Ovary (tissue), 9 donors: ENCODE results near the gene MFF. TPM values are rescaled to one million over a fixed set of nuclear protein-coding genes. Genes with fewer than 3 reads are reported as not detected.
"Not testable (repeated sequence)": the region's sequence is repeated elsewhere in the genome, so short reads cannot be mapped to it uniquely, and the experiment has no call there.

Experiments used
- DNase-seq, 5 donors: peaks; one replicate each; pipeline ENCODE4 v3.0.0-alpha.2; 2019 to 2020
- H3K27ac ChIP-seq, 2 donors: fragments of 200-600 bp; one replicate each; pipeline versions ENCODE4 v1.5.1 to v1.8.0; 2019 to 2022
- H3K27me3 ChIP-seq: fragments of 200-600 bp; one replicate; pipeline ENCODE4 v1.8.0; 2022
- H3K36me3 ChIP-seq: fragments of 200-600 bp; sonication (generic); one replicate; pipeline ENCODE4 v1.5.1; 2019
- H3K4me1 ChIP-seq: one replicate; pipeline ENCODE4 v1.8.1; 2013; ENCODE audit warnings: mild to moderate bottlenecking, moderate library complexity; ENCODE audit not compliant: insufficient read depth
- H3K4me3 ChIP-seq: fragments of 200-600 bp; sonication (generic); one replicate; pipeline ENCODE4 v1.5.1; 2017
- H3K9me3 ChIP-seq, 2 donors: fragments of 200-600 bp in 1 of 2; sonication (generic) in 1 of 2; one replicate each; pipeline versions ENCODE4 v1.5.1 to v1.8.1; 2013 to 2019; ENCODE audit warnings: mild to moderate bottlenecking in 1 of 2, moderate library complexity in 1 of 2
- EP300 ChIP-seq: sonication (generic); formaldehyde crosslinking; IDR thresholded peaks from one replicate; pipeline ENCODE4 v1.6.1; 2017; ENCODE audit warnings: antibody characterized with exemption
- POLR2A ChIP-seq: fragments of 450-650 bp; IDR thresholded peaks from one replicate; pipeline ENCODE4 v1.6.1; 2017; ENCODE audit warnings: antibody characterized with exemption, mild to moderate bottlenecking, moderate library complexity
- WGBS, 3 donors: extraction: QIAGEN DNeasy Blood & Tissue Kit in 1 of 3; methylation state at CpG; one replicate each; pipeline versions ENCODE4 v1.1.5 to v1.1.7; 2013 to 2017; 5-methylcytosine and 5-hydroxymethylcytosine counted together
- intact Hi-C, 4 donors: fragments of 100-400 bp; cut with DNase I; formaldehyde crosslinking; loops; one replicate each; pipeline versions ENCODE4 v1.11.0 to v1.15.1; 2022 to 2023
- polyA plus RNA-seq, 2 donors: library from polyadenylated mRNA; stranded (reverse); fragments of 200-250 nt in 1 of 2; fragments of 350-450 nt in 1 of 2; fragmentation: Illumina TruSeq in 1 of 2; extraction: RNeasy Lipid Tissue Mini Kit (QIAGEN cat#74804) in 1 of 2; gene quantifications; one replicate each; pipeline ENCODE4 v1.2.3, GENCODE V29; 2013 to 2014
- total RNA-seq, 7 donors: library from RNA; depleted of rRNA in 2 of 7; stranded (reverse); fragments of >200 nt in 2 of 7; fragmentation: NEBNext Ultra II Directional in 3 of 7; extraction: Animal tissue kit (Norgen Biotek cat#: 25700) in 3 of 7; gene quantifications; one replicate each; pipeline versions ENCODE4 v1.1.0 to v1.2.4, GENCODE V29; 2016 to 2023
- TF ChIP-seq, protein P1 (sequence below), 3 donors: fragments of 450-650 bp in 2 of 3; fragments of 200-600 bp in 1 of 3; IDR thresholded peaks; one replicate each; pipeline versions ENCODE4 v1.5.1 to v1.8.0; 2016 to 2022; ENCODE audit warnings: antibody characterized with exemption in 3 of 3, mild to moderate bottlenecking in 1 of 3
- donor health status: DM: no; HTN: no; CAD: no; lungs with moderate emphysema.
- donor health status: DM: no; HTN: no; CAD: no.
- donor health status: Bipolar disorder and iron deficiency.
- donor health status: DM: yes; HTN: yes; CAD: no.
- donor health status: DM: no; HTN: no; CAD: no.
- donor health status: DM: yes; HTN: yes; CAD: no.

The MFF gene
- total and polyA plus RNA-seq, 9 donors, result 57.1 to 101 (median 71.0) TPM

DNA sequence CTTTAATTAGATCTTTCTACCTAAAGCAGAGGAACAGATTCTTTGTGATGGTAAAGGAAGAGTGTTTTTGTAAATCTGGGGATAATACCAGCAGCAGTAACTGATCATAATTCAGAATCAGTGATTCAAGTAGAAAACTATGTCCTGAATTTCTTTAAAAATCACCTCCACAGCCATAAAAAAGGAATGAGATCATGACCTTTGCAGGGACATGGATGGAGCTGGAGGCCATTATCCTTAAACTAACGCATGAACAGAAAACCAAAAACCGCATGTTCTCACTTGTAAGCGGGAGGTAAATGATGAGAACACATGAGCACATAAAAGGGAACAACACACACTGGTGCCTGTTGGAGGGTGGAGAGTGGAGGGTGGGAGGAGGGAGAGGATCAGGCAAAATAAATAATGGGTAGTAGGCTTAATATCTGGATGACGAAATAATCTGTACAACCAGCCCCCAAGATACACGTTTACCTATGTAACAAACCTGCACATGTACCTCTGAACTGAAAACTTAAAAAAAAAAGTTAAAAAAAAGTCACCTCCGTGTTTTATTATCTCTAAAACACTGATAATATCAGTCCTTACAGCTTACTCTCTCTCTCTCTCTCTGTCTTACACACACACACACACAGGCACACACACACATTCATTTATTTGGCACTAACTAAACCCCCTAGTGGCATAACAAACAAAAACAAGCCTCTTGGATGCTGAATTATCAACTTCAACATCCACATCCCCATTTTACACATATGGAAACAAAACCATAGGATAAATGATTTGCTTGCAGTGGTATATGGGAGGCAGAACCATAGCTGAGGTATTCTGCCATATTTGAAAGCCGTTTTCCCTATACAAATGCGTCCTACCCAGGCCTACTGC lies 52.7 kb downstream of the MFF start:
- H3K27me3 ChIP-seq, result no peaks in the 10 kb centered on the region
- H3K4me3 ChIP-seq, result no peak overlapping the region
- no peak overlapping the region for H3K27ac ChIP-seq
- intact Hi-C loops, result no loop called here
- no peak for DNase-seq
- H3K36me3 ChIP-seq, result no peaks in the 10 kb centered on the region
- H3K9me3 ChIP-seq, result no peaks in the 10 kb centered on the region
- TF ChIP-seq, protein P1, sequence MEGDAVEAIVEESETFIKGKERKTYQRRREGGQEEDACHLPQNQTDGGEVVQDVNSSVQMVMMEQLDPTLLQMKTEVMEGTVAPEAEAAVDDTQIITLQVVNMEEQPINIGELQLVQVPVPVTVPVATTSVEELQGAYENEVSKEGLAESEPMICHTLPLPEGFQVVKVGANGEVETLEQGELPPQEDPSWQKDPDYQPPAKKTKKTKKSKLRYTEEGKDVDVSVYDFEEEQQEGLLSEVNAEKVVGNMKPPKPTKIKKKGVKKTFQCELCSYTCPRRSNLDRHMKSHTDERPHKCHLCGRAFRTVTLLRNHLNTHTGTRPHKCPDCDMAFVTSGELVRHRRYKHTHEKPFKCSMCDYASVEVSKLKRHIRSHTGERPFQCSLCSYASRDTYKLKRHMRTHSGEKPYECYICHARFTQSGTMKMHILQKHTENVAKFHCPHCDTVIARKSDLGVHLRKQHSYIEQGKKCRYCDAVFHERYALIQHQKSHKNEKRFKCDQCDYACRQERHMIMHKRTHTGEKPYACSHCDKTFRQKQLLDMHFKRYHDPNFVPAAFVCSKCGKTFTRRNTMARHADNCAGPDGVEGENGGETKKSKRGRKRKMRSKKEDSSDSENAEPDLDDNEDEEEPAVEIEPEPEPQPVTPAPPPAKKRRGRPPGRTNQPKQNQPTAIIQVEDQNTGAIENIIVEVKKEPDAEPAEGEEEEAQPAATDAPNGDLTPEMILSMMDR (IDR thresholded peaks at IDR 0.05), result no peak
- TF ChIP-seq EP300, result no peak
- TF ChIP-seq POLR2A, result no peak
- 73 to 79% (median 76%) methylated on average over 8 of the region's 8 CpGs for WGBS, 3 donors
- H3K4me1 ChIP-seq, result no peaks in the 10 kb centered on the region

- Histone ChIP-seq H3K27ac (no peak overlapping the region), H3K27me3 (no peaks in the 10 kb centered on the region), H3K4me1 (no peaks in the 10 kb centered on the region), H3K36me3 (no peaks in the 10 kb centered on the region), H3K9me3 (no peaks in the 10 kb centered on the region), H3K4me3 (no peak overlapping the region)
- TF ChIP-seq EP300, result no peak
- TF ChIP-seq POLR2A, result no peak
- TF ChIP-seq, protein P1 (IDR thresholded peaks at IDR 0.05), result no peak
- DNase-seq, result no peak
- WGBS, 3 donors, result 80 to 86% (median 85%) methylated on average over 4 of the region's 4 CpGs
- intact Hi-C loops, result no loop called here
Measured at GRCh38 chr2:227378371-227378782, 53.3 kb downstream of the MFF start.

GRCh38 chr2:227379095-227379494 lies 54.0 kb downstream of the MFF start, which contains the start of gene TM4SF20:
TM4SF20 (minus strand) TSS chr2:227379306; CDS start chr2:227379268, 38 bp downstream.
- Histone ChIP-seq H3K9me3 (no peaks in the 10 kb centered on the region), H3K4me1 (no peaks in the 10 kb centered on the region), H3K27me3 (no peaks in the 10 kb centered on the region), H3K27ac (no peak within 1 kb of the TSS), H3K4me3 (no peak within 1 kb of the TSS), H3K36me3 (no peaks in the 10 kb centered on the region)
- intact Hi-C loops, result no loop called here
- 83 to 89% (median 88%) methylated on average over 4 of the region's 4 CpGs for WGBS, 3 donors
- DNase-seq, result no peak
- no peak for TF ChIP-seq EP300
- TF ChIP-seq, protein P1 (IDR thresholded peaks at IDR 0.05), result no peak
- TF ChIP-seq POLR2A, result no peak

DNA sequence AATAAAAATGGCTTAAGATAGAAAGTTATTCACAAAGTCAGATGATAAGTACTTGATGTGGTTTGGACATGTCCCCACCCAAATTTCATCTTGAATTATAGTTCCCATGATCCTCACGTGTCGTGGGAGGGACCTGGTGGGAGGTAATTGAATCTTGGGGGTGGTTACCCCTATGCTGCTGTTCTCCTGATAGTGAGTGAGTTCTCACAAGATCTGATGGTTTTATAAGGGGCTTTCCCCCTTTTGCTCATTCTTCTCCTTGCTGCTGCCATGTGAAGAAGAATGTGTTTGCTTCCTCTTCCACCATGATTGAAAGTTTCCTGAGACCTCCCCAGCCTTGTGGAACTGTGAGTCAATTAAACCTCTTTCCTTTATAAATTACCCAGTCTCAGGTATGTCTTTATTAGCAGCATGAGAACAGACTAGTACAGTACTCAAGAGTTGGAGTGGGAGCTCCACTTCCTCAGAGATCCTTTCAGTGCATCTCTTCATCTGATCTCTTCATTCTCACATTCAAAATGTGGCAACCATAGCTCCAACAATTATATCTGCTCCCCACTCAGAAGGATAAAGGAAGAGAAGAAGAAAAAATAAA lies 57.3 kb downstream of the MFF start:
- H3K27ac ChIP-seq, intact Hi-C loops, H3K4me3 ChIP-seq, H3K27me3 ChIP-seq, DNase-seq, H3K36me3 ChIP-seq, H3K4me1 ChIP-seq, H3K9me3 ChIP-seq: not testable (repeated sequence)
- WGBS, 3 donors, result 77 to 83% (median 78%) methylated on average over 2 of the region's 2 CpGs

DNA sequence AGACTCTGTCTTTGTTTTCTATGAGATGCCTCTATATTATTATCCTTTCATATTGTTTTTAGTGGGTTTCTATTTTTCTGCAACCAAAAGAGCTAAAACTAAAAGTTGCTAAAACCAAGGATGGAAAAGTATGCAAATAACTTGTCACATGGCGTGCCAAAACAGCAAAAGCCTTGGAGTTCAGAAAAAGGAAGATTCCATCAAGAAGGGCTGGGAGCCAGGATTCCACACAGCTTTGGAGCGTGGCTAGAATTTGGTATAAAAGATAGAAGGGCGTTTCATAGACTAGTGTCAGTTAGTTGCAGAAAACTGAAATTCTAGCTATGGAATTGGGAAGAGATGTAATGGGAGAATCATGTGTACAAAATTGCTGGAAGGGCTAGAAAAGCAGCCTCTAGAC lies 58.6 kb downstream of the MFF start:
- intact Hi-C loops, result no loop called here
- WGBS, 3 donors, result 5 to 17% (median 7%) methylated on average over 3 of the region's 3 CpGs
- H3K27me3 ChIP-seq, result no peaks in the 10 kb centered on the region

More for the DNA sequence above, 58.6 kb downstream of the MFF start:
- DNase-seq, result no peak
- H3K4me1 ChIP-seq, result no peaks in the 10 kb centered on the region
- no peaks in the 10 kb centered on the region for H3K36me3 ChIP-seq
- no peak overlapping the region for H3K27ac ChIP-seq
- no peak overlapping the region for H3K4me3 ChIP-seq
- H3K9me3 ChIP-seq, result no peaks in the 10 kb centered on the region
- TF ChIP-seq EP300, result no peak
- TF ChIP-seq POLR2A, result no peak
- TF ChIP-seq, protein P1 (IDR thresholded peaks at IDR 0.05), result no peak
